HepG2 (cell line): ENCODE data around the gene NGLY1. TPM values are rescaled to one million over a fixed set of nuclear protein-coding genes. Genes with fewer than 3 reads are reported as not detected.
A peak's percentile ranks its signal among the peaks of the same experiment; 100 is the strongest.

Experiments used
- BRD4 ChIP-seq: sonication (generic); formaldehyde crosslinking; IDR thresholded peaks from 2 replicates; pipeline ENCODE4 v1.4.0; 2020; ENCODE audit warnings: missing genetic modification reagents
- GMEB2 ChIP-seq: IDR thresholded peaks from 2 replicates; pipeline ENCODE4 v1.6.1; 2016; ENCODE audit warnings: missing biosample characterization, missing genetic modification reagents, low read depth
- HNF4G ChIP-seq, 2 experiments: sonication (generic) in 1 of 2; formaldehyde crosslinking in 1 of 2; IDR thresholded peaks; 2 replicates each; pipeline versions ENCODE4 v1.4.0 to v1.6.1; 2011 to 2020; ENCODE audit warnings: borderline replicate concordance in 2 of 2, low read depth in 2 of 2, mild to moderate bottlenecking in 2 of 2, low read length in 1 of 2, missing genetic modification reagents in 1 of 2, moderate library complexity in 1 of 2
- HOXA7 ChIP-seq: sonication (generic); formaldehyde crosslinking; IDR thresholded peaks from 2 replicates; pipeline ENCODE4 v1.8.1; 2022; ENCODE audit warnings: mild to moderate bottlenecking, missing genetic modification reagents, moderate library complexity
- JUND ChIP-seq: sonication (generic); formaldehyde crosslinking; IDR thresholded peaks from 2 replicates; pipeline ENCODE4 v1.8.0; 2022; ENCODE audit warnings: mild to moderate bottlenecking, missing genetic modification reagents
- NFIC ChIP-seq: IDR thresholded peaks from 2 replicates; pipeline ENCODE4 v1.6.1; 2012; ENCODE audit warnings: mild to moderate bottlenecking, low read length, inconsistent platforms
- PATZ1 ChIP-seq: sonication (generic); formaldehyde crosslinking; IDR thresholded peaks from 2 replicates; pipeline ENCODE4 v1.4.0; 2020; ENCODE audit warnings: missing genetic modification reagents
- PCBP2 ChIP-seq: fragments of 200-400 bp; formaldehyde crosslinking; optimal IDR thresholded peaks from 2 replicates; pipeline ENCODE3; 2018; ENCODE audit warnings: low read length, low read depth; ENCODE audit not compliant: poor library complexity, severe bottlenecking
- PHF8 ChIP-seq: sonication (generic); formaldehyde crosslinking; IDR thresholded peaks from 2 replicates; pipeline ENCODE4 v1.5.0; 2020; ENCODE audit warnings: missing genetic modification reagents
- PLRG1 ChIP-seq: fragments of 450-650 bp; conservative IDR thresholded peaks from 2 replicates; pipeline ENCODE4 v1.6.1; 2016
- RBFOX2 ChIP-seq: fragments of 200-400 bp; formaldehyde crosslinking; IDR thresholded peaks from 2 replicates; pipeline ENCODE4 v1.6.1; 2017; ENCODE audit warnings: low read depth, mild to moderate bottlenecking, low read length
- RNF219 ChIP-seq: sonication (generic); formaldehyde crosslinking; IDR thresholded peaks from 2 replicates; pipeline ENCODE4 v1.5.0; 2020; ENCODE audit warnings: mild to moderate bottlenecking, missing genetic modification reagents
- TSC22D2 ChIP-seq: sonication (generic); formaldehyde crosslinking; IDR thresholded peaks from 2 replicates; pipeline ENCODE4 v1.5.1; 2020; ENCODE audit warnings: missing genetic modification reagents, mild to moderate bottlenecking, borderline replicate concordance
- ZBTB42 ChIP-seq: sonication (generic); formaldehyde crosslinking; IDR thresholded peaks from 2 replicates; pipeline ENCODE4 v1.5.0; 2020; ENCODE audit warnings: mild to moderate bottlenecking, missing genetic modification reagents
- ZFP91 ChIP-seq: sonication (generic); formaldehyde crosslinking; IDR thresholded peaks from 2 replicates; pipeline ENCODE4 v1.9.0; 2022; ENCODE audit warnings: missing genetic modification reagents, mild to moderate bottlenecking, borderline replicate concordance
- ZNF333 ChIP-seq: sonication (generic); formaldehyde crosslinking; IDR thresholded peaks from 2 replicates; pipeline ENCODE4 v1.4.0; 2020; ENCODE audit warnings: mild to moderate bottlenecking, missing genetic modification reagents, borderline replicate concordance
- ZNF83 ChIP-seq: sonication (generic); formaldehyde crosslinking; IDR thresholded peaks from 2 replicates; pipeline ENCODE4 v1.4.0; 2020; ENCODE audit warnings: missing genetic modification reagents, mild to moderate bottlenecking, borderline replicate concordance
- ZNF878 ChIP-seq: sonication (generic); formaldehyde crosslinking; IDR thresholded peaks from 2 replicates; pipeline ENCODE4 v1.8.1; 2023; ENCODE audit warnings: mild to moderate bottlenecking, missing genetic modification reagents, moderate library complexity
- polyA plus RNA-seq, 8 experiments: library from polyadenylated mRNA; depleted of rRNA in 3 of 8; stranded (reverse) in 7 of 8; unstranded in 1 of 8; fragments of >200 nt; fragmentation: Illumina TruSeq in 4 of 8; extraction: Trizol in 4 of 8; gene quantifications; 2 replicates each; pipeline versions ENCODE4 v1.2.1 to v1.2.3, GENCODE V29; 2011 to 2016; ENCODE audit warnings: low read depth in 4 of 8, missing spikeins in 1 of 8, mixed read lengths in 1 of 8; ENCODE audit not compliant: insufficient read depth in 1 of 8
- total RNA-seq, 5 experiments: library from RNA; depleted of rRNA; stranded (reverse); fragments of >200 nt; fragmentation: Illumina TruSeq; extraction: Trizol; gene quantifications; 2 replicates each; pipeline ENCODE4 v1.2.3, GENCODE V29; 2016; ENCODE audit warnings: low read depth in 1 of 5

NGLY1 gene
- total and polyA plus RNA-seq, 2 of the 13 experiments (the other 11 are each of a cell fraction or from before 2014, with no cell fraction given), result 28.2 to 44.5 TPM

- no peak for TF ChIP-seq ZNF333 (CRISPR knock-in tag)
- no peak for TF ChIP-seq NFIC
- no peak for TF ChIP-seq ZNF83 (CRISPR knock-in tag)
- TF ChIP-seq HOXA7 (CRISPR knock-in tag), result no peak
- TF ChIP-seq PLRG1, result no peak
- no peak for TF ChIP-seq JUND (CRISPR knock-in tag)
- TF ChIP-seq HNF4G (IDR thresholded peaks at IDR 0.05; ENCODE audit: borderline replicate concordance, low read depth, low read length), result no peak
- no peak for TF ChIP-seq HNF4G (CRISPR knock-in tag; IDR thresholded peaks at IDR 0.05; ENCODE audit: borderline replicate concordance, low read depth)
- 0 out of 2 replicates have a peak, but pooled peaks have one; percentile 5 for TF ChIP-seq ZFP91 (CRISPR knock-in tag)
- TF ChIP-seq BRD4 (CRISPR knock-in tag), result no peak
- no peak for TF ChIP-seq TSC22D2 (CRISPR knock-in tag)
- no peak for TF ChIP-seq PCBP2
- TF ChIP-seq PHF8, result 0 out of 2 replicates have a peak, but pooled peaks have one; percentile 10
- TF ChIP-seq ZNF878 (CRISPR knock-in tag), result no peak
- TF ChIP-seq RBFOX2, result 0 out of 2 replicates have a peak, but pooled peaks have one; percentile 10
- TF ChIP-seq GMEB2 (CRISPR knock-in tag), result no peak
- no peak for TF ChIP-seq ZBTB42 (CRISPR knock-in tag)
- 0 out of 2 replicates have a peak, but pooled peaks have one; percentile 35 for TF ChIP-seq PATZ1 (CRISPR knock-in tag)
- no peak for TF ChIP-seq RNF219 (CRISPR knock-in tag)
These were observed 644 bp upstream of the NGLY1 start (continued) for GRCh38 chr3:25783661-25784512.
